ENCODE data around the gene UTY. TPM values are rescaled to one million over a fixed set of nuclear protein-coding genes. Genes with fewer than 3 reads are reported as not detected.

The UTY gene
- total RNA-seq, 1 experiment from 2014 or later, result 5.9 TPM

DNA sequence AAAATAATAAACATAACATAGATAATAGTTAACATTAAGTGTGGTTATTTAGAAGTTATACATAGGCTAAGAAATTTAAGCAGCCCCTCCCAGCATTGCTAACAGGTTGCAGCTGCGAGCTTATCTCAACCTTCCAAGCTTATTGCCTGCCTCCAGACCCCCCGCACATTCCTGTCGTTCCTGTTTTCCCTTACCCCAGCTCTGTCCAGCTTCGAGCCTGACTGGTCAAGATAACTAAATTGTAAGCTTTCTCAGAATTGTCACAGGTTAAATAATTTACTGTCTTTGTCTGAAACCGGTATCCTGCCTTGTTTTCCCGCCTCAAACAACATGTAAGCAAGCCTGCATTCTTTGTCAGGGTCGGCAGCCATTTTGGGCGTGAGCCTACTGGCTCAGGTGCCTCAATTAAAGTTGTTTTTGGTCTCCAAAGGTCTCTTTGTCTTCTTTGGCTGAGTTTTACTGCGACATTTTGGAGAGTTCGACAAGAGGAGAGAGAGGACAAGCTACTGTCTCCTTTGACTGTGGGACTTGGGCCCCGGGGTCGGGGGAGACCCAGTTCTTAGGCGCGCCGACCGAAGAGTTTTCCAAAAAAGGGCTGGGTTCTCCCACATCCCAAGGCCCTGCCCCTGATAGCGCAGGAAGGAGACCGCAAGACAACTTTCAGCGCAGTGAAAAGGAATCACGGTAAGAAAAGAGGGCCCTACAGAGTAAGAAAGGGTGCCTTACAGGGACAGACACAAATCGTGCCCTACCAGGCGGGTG is 44.4 kb downstream of the UTY start:
- Histone ChIP-seq H3K9me3 (ENCODE audit: control insufficient read depth in 1 of 2, insufficient read depth in 1 of 2, low read depth in 1 of 2, low read length in 2 of 2) (no peaks in the 10 kb centered on the region), H2AFZ (ENCODE audit: low read depth, low read length, poor library complexity, severe bottlenecking) (no peak overlapping the region), H3K27ac (ENCODE audit: low read depth, low read length) (no peak overlapping the region), H3K4me2 (ENCODE audit: low read length) (no peak overlapping the region), H3K36me3 (ENCODE audit: control insufficient read depth in 1 of 2, insufficient read depth in 2 of 2, low read length in 2 of 2) (no peaks in the 10 kb centered on the region), H3K9ac (ENCODE audit: low read length) (no peak overlapping the region), H3K9me2 (ENCODE audit: insufficient read depth) (no peaks in the 10 kb centered on the region), H3K79me2 (ENCODE audit: insufficient read depth, low read length) (no peaks in the 10 kb centered on the region), H4K20me1 (ENCODE audit: insufficient read depth) (no peaks in the 10 kb centered on the region), H3K4me3 (replicated peaks in 1 of 2; ENCODE audit: low read depth in 1 of 2, low read length in 2 of 2) (no peak overlapping the region), H3K27me3 (ENCODE audit: insufficient read depth, low read length) (no peaks in the 10 kb centered on the region), H3K4me1 (ENCODE audit: control insufficient read depth in 1 of 2, insufficient read depth in 2 of 2, low read length in 2 of 2) (no peaks in the 10 kb centered on the region)
- CTCF ChIA-PET, result no interaction called here
- intact Hi-C loops (cut with micrococcal nuclease), result no loop called here
- POLR2A ChIA-PET, result no interaction called here
- ATAC-seq (no peak), DNase-seq (ENCODE audit: low read depth, low spot score) (no peak)
- BruUV-seq (replicated peaks), result no TSS peak
- TF ChIP-seq RAD21 (IDR thresholded peaks at IDR 0.05; ENCODE audit: low read depth), result no peak
- TF ChIP-seq, protein P1, sequence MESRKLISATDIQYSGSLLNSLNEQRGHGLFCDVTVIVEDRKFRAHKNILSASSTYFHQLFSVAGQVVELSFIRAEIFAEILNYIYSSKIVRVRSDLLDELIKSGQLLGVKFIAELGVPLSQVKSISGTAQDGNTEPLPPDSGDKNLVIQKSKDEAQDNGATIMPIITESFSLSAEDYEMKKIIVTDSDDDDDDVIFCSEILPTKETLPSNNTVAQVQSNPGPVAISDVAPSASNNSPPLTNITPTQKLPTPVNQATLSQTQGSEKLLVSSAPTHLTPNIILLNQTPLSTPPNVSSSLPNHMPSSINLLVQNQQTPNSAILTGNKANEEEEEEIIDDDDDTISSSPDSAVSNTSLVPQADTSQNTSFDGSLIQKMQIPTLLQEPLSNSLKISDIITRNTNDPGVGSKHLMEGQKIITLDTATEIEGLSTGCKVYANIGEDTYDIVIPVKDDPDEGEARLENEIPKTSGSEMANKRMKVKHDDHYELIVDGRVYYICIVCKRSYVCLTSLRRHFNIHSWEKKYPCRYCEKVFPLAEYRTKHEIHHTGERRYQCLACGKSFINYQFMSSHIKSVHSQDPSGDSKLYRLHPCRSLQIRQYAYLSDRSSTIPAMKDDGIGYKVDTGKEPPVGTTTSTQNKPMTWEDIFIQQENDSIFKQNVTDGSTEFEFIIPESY (IDR thresholded peaks at IDR 0.05; ENCODE audit: extremely low read depth, insufficient replicate concordance, low read length), result no peak
- no peak for TF ChIP-seq TCF7L2 (IDR thresholded peaks at IDR 0.05; ENCODE audit: borderline replicate concordance, extremely low read depth, insufficient read depth, insufficient read length)
- no peak for TF ChIP-seq ZNF274 (IDR thresholded peaks at IDR 0.05; ENCODE audit: low read depth, low read length)
- TF ChIP-seq, protein P2, sequence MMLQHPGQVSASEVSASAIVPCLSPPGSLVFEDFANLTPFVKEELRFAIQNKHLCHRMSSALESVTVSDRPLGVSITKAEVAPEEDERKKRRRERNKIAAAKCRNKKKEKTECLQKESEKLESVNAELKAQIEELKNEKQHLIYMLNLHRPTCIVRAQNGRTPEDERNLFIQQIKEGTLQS (IDR thresholded peaks at IDR 0.05), result no peak
- TF ChIP-seq FOSL1 (IDR thresholded peaks at IDR 0.05; ENCODE audit: low read depth), result no peak
- no peak for TF ChIP-seq SRF (IDR thresholded peaks at IDR 0.05; ENCODE audit: low read depth)
- TF ChIP-seq, protein P3, sequence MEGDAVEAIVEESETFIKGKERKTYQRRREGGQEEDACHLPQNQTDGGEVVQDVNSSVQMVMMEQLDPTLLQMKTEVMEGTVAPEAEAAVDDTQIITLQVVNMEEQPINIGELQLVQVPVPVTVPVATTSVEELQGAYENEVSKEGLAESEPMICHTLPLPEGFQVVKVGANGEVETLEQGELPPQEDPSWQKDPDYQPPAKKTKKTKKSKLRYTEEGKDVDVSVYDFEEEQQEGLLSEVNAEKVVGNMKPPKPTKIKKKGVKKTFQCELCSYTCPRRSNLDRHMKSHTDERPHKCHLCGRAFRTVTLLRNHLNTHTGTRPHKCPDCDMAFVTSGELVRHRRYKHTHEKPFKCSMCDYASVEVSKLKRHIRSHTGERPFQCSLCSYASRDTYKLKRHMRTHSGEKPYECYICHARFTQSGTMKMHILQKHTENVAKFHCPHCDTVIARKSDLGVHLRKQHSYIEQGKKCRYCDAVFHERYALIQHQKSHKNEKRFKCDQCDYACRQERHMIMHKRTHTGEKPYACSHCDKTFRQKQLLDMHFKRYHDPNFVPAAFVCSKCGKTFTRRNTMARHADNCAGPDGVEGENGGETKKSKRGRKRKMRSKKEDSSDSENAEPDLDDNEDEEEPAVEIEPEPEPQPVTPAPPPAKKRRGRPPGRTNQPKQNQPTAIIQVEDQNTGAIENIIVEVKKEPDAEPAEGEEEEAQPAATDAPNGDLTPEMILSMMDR (IDR thresholded peaks at IDR 0.05 in 2 of 3, conservative IDR thresholded peaks at IDR 0.05 in 1 of 3; ENCODE audit: borderline replicate concordance in 1 of 3, insufficient read depth in 1 of 3, low read depth in 2 of 3, low read length in 2 of 3), result no peak
- TF ChIP-seq EZH2 (IDR thresholded peaks at IDR 0.05), result no peak
- TF ChIP-seq ZFX (IDR thresholded peaks at IDR 0.05), result no peak
- no peak for TF ChIP-seq YY1 (IDR thresholded peaks at IDR 0.05; ENCODE audit: extremely low read depth, insufficient replicate concordance, low read depth, low read length)
- TF ChIP-seq POLR2A (IDR thresholded peaks at IDR 0.05; ENCODE audit: borderline replicate concordance, extremely low read depth, insufficient read depth, insufficient read length), result no peak
- no peak for TF ChIP-seq EZH2phosphoT487 (IDR thresholded peaks at IDR 0.05; ENCODE audit: borderline replicate concordance)
- RAD21 ChIA-PET (ENCODE audit: low non-redundant PET in 1 of 2, low total read pairs in 2 of 2, uncharacterized antibody in 2 of 2, unreplicated experiment in 2 of 2), result no interaction called here
